BLaER1 treated with 17β-estradiol and CSF1 and Interleukin-3, amounts not matched to agents 10 nM and 100 nM (cell line): Measurements from ENCODE around the gene MCF2L.

Experiments
- H3K27ac ChIP-seq, 11 experiments: shearing (Covaris generic); formaldehyde crosslinking; 2 replicates each; pipeline ENCODE4 v1.8.1; 2022
- H3K27me3 ChIP-seq, 11 experiments: shearing (Covaris generic); formaldehyde crosslinking; 2 replicates each; pipeline ENCODE4 v1.8.1; 2022
- H3K36me3 ChIP-seq, 11 experiments: shearing (Covaris generic); formaldehyde crosslinking; 2 replicates each; pipeline ENCODE4 v1.8.1; 2022
- H3K4me1 ChIP-seq, 10 experiments: shearing (Covaris generic); formaldehyde crosslinking; 2 replicates each; pipeline ENCODE4 v1.8.1; 2022
- H3K4me2 ChIP-seq, 11 experiments: shearing (Covaris generic); formaldehyde crosslinking; 2 replicates each; pipeline ENCODE4 v1.8.1; 2022
- H3K4me3 ChIP-seq, 10 experiments: shearing (Covaris generic); formaldehyde crosslinking; 2 replicates each; pipeline ENCODE4 v1.8.1; 2022
- H3K9ac ChIP-seq, 11 experiments: shearing (Covaris generic); formaldehyde crosslinking; 2 replicates each; pipeline ENCODE4 v1.8.1; 2022
- H3K9me3 ChIP-seq, 11 experiments: shearing (Covaris generic); formaldehyde crosslinking; replicated peaks in 1 of 11; 2 replicates each; pipeline ENCODE4 v1.8.1; 2022
- H4K20me1 ChIP-seq, 11 experiments: shearing (Covaris generic); formaldehyde crosslinking; 2 replicates each; pipeline ENCODE4 v1.8.1; 2022
- Cebpa-rat ChIP-seq, 11 experiments: shearing (Covaris generic); IDR thresholded peaks; 2 replicates each; pipeline ENCODE4 v1.8.1; 2022

The MCF2L gene

DNA sequence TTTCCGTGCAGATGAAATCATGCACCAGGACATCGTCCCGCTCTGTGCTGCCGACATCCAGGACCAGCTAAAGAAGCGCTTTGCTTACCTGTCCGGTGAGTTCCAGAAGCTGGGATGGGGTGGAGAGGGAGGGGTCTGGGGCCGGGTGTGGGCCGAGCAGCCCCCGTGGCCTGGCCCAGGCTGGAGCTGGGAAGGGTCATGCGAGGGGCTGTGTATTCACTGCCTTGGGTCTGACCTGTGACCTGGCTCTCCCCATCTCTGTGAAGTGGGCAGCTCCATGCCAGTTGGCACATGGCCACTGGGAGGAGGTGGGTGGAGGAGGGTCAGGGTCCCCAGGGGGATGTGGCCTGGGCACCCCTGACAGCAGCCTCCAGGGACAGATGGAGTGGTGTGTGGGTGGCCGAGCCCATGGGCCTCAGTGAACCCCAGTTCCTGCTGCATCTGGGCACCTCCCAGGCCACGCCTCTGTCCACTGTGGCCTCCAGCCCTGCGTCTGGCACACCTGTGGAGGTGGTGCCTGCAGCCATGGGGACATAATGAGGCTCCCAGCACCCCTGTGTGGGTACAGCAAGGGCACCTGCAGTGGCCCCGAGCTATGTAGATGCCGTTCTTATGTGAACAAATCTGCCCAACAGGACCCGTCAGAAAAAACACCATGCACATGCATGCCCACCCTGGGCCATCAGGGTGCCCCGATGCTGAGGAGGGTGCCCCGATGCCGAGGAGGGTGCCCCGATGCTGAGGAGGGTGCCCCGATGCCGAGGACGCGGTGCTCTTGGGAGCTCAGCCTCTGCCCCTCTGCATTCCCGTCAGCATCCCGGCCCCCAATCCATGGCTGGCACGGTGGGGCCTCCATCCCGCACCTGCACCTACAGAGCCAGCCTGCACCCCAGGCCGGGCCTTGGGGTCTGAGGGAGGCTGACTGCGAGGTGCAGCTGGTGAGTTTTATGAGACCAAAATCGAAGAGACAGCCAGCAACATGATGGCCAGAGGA is 46.0 kb downstream of the MCF2L start:
- Histone ChIP-seq H3K4me1 (peaks cover 18 to 40% (median 34%) of the 10 kb centered on the region in 10 experiments), H3K36me3 (no peaks in the 10 kb centered on the region), H3K27me3 (peaks cover 15 to 47% (median 35%) of the 10 kb centered on the region in 11 experiments), H3K9ac (no peak overlapping the region), H3K4me3 (no peak overlapping the region), H3K9me3 (peaks cover 0 to 6% (median 0%) of the 10 kb centered on the region in 11 experiments; a peak in 6 of 22 replicates), H3K4me2 (peak overlapping the region in 5 of 11 experiments; percentile 9 to 50 (median 35); a peak in 7 of 22 replicates), H3K27ac (no peak overlapping the region), H4K20me1 (peaks cover 0 to 11% (median 0%) of the 10 kb centered on the region in 11 experiments; a peak in 4 of 22 replicates)
- TF ChIP-seq Cebpa-rat (IDR thresholded peaks at IDR 0.05), result no peak

DNA sequence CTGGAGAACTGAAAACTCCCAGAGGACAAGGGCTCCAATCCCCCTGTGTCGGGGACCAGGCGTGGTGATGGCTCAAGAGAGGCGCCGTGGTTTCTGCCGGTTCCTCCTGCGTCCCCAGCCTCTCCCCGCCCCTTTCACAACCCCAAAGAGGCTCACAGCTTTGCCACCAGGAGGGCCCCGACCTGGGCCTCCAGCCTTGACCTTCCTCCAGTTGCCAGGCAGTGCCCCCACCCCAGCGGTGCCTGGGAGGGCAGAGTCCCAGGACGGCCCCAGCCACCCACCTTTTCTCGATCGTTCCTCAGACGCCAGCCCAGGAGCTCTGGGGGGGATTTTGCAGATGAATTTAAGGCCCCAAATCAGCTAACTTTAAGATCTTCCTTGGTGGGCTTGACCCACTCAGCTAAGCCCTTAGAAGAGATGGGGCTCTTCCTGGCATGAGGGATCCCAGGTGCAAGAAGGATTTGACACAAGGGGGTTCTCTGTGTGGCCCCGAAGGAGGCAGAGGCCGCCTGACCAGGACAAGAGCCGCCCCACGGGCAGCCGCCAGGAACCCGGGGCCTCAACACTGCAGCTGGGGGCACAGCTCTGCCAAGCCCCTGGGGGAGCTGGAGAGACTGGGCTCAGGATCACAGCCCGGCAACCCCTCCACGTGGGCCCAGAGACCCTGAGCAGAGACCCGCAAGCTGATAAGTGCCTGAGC is 47.0 kb downstream of the MCF2L start:
- no peak overlapping the region for H3K4me3 ChIP-seq
- H3K27ac ChIP-seq, result no peak overlapping the region
- H3K9ac ChIP-seq, result no peak overlapping the region
- H3K4me1 ChIP-seq, result peaks cover 16 to 36% (median 29%) of the 10 kb centered on the region in 10 experiments
- H3K27me3 ChIP-seq, result peaks cover 15 to 47% (median 35%) of the 10 kb centered on the region in 11 experiments
- H3K4me2 ChIP-seq, result peak overlapping the region in 5 of 11 experiments; percentile 9 to 50 (median 35); a peak in 7 of 22 replicates
- H3K9me3 ChIP-seq, result peaks cover 0 to 12% (median 0%) of the 10 kb centered on the region in 11 experiments; a peak in 6 of 22 replicates
- H4K20me1 ChIP-seq, result peaks cover 0 to 11% (median 0%) of the 10 kb centered on the region in 11 experiments; a peak in 4 of 22 replicates
- TF ChIP-seq Cebpa-rat (IDR thresholded peaks at IDR 0.05), result no peak
- H3K36me3 ChIP-seq, result no peaks in the 10 kb centered on the region

GRCh38 chr13:113016526-113017295 is 47.7 kb downstream of the MCF2L start:
- peaks cover 15 to 47% (median 35%) of the 10 kb centered on the region in 11 experiments for H3K27me3 ChIP-seq
- no peak overlapping the region for H3K4me3 ChIP-seq
- no peaks in the 10 kb centered on the region for H3K36me3 ChIP-seq
- H4K20me1 ChIP-seq, result peaks cover 0 to 11% (median 0%) of the 10 kb centered on the region in 11 experiments; a peak in 4 of 22 replicates
- no peak for TF ChIP-seq Cebpa-rat (IDR thresholded peaks at IDR 0.05)
- no peak overlapping the region for H3K4me2 ChIP-seq
- H3K9me3 ChIP-seq, result peaks cover 0 to 12% (median 0%) of the 10 kb centered on the region in 11 experiments; a peak in 6 of 22 replicates
- no peak overlapping the region for H3K9ac ChIP-seq
- peaks cover 11 to 32% (median 25%) of the 10 kb centered on the region in 10 experiments for H3K4me1 ChIP-seq
- H3K27ac ChIP-seq, result no peak overlapping the region

DNA sequence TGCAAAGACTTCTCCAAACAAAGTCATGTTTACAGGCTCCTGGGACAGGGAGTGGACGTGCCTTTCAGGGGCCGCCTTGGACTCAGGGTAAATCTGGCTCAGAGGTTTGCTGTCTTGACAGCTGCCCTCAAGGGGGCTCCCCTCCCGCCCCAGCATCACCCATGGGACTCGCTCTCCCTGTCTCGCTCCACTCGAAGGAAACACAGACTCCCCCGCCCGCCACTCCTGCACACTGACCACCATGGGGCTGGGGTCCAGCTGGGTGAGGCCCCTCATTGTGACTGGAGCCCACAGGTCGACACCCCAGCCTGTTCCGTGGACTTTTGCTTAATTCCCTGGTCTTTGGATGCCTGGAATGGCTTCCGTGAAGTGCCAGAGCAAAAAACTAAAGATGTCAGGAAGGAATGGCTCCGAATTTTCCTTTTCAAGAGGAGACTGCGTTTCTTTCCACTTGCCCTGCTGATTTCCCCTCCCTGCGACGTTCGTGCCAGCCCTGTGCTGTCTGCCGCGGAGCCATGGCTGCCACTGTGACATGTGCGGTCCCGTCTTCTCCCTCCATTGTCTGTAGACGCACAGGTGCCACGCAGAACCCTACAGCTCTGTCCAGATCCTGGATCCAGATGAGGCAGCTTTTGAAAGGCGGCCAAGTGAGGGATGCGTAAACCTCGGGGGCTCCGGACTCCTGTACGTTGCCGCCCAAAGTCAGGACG is 48.6 kb downstream of the MCF2L start:
- H3K36me3 ChIP-seq, result no peaks in the 10 kb centered on the region
- H3K9me3 ChIP-seq, result peaks cover 0 to 12% (median 0%) of the 10 kb centered on the region in 11 experiments; a peak in 6 of 22 replicates
- no peak for TF ChIP-seq Cebpa-rat (IDR thresholded peaks at IDR 0.05)
- H3K9ac ChIP-seq, result no peak overlapping the region
- H3K27me3 ChIP-seq, result peaks cover 15 to 54% (median 38%) of the 10 kb centered on the region in 11 experiments
- H3K4me3 ChIP-seq, result no peak overlapping the region
- no peak overlapping the region for H3K27ac ChIP-seq
- peaks cover 11 to 32% (median 25%) of the 10 kb centered on the region in 10 experiments for H3K4me1 ChIP-seq
- peaks cover 0 to 13% (median 0%) of the 10 kb centered on the region in 11 experiments; a peak in 4 of 22 replicates for H4K20me1 ChIP-seq
- H3K4me2 ChIP-seq, result peak overlapping the region in 4 of 11 experiments; percentile 5 to 67 (median 44); a peak in 3 of 22 replicates

DNA sequence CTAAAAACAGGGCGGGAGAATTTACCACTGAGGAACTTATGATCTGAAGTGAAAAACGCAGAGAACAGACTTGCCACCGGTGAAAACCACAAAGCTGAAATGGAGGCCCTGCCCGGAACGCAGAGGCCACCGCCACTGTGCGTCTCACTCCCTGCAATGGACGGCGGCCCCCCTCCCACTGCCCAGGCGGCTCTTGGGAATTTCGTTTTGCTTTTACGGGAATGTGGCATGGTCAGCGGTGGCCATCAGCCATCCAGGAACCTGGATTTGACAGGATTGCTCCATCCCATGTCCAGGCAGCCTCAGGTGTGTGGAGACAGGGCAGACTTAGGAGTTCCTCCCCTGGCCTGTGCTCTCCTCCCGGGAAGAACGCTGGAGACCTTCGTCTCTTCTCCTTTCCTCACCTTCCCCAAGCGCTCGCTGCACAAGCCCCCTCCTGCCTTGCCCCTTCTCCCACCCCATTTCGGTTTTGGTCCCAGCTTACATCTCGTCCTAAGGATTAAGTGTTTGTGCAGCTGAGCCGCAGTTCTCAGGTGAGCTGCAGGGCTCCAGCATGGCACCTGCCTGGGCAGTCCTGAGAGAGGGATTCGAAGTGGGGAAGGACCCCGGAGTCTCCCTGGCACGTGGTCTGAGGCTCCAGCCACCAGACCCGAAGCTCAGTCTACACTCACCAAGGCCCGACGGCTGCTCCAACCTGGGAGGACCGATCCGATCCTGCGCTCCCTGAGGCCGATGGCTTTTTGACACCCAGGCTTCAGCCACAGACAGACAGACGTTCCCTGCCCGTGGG is 49.9 kb downstream of the MCF2L start:
- peaks cover 0 to 25% (median 0%) of the 10 kb centered on the region in 11 experiments; a peak in 5 of 22 replicates for H4K20me1 ChIP-seq

DNA sequence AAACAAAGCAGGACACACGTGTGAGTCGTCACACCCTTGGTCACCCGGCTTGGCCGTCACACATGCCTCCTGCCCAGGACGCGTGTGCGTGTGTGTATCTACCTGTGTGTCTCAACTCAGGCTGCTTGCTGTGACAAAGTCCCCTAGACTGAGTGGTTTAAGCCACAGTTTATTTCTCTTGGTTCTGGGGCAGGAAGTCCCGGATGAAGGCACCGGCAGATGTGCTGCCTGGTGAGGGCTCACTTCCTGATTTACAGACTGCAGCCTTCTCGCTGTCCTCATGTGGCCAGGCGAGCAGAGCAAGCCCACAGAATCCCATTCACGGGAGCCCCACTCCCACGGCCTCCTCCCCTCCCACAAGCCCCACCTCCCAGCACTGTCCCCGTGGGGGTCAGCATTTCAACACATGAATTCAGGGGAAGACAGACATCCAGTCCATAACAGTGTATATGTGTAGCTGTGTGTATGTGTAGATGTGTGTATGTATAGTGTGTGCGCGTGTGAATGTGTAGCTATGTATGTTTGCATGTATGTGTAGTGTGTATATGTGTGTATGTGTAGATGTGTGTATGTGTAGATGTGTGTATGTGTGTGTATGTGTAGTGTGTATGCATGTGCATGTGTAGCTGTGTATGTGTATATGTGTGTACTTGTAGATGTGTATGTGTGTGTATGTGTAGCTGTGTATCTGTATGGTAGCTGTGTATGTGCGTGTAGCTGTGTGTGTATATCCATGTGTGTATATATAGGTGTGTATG is 51.5 kb downstream of the MCF2L start:
- Histone ChIP-seq H3K9me3 (peaks cover 0 to 12% (median 0%) of the 10 kb centered on the region in 11 experiments; a peak in 6 of 22 replicates), H3K9ac (no peak overlapping the region), H3K4me3 (no peak overlapping the region), H3K4me1 (peaks cover 11 to 30% (median 20%) of the 10 kb centered on the region in 10 experiments), H3K4me2 (peak overlapping the region in 9 of 11 experiments; percentile 18 to 74 (median 53); a peak in 18 of 22 replicates), H3K27ac (peak overlapping the region in 3 of 11 experiments; percentile 2 to 29 (median 20); a peak in 3 of 22 replicates), H3K36me3 (no peaks in the 10 kb centered on the region), H3K27me3 (peaks cover 37 to 68% (median 57%) of the 10 kb centered on the region in 11 experiments), H4K20me1 (peaks cover 0 to 28% (median 0%) of the 10 kb centered on the region in 11 experiments; a peak in 5 of 22 replicates)
- no peak for TF ChIP-seq Cebpa-rat (IDR thresholded peaks at IDR 0.05)

More for the DNA sequence above, 49.9 kb downstream of the MCF2L start:
- Histone ChIP-seq H3K9ac (no peak overlapping the region), H3K4me1 (peaks cover 11 to 32% (median 23%) of the 10 kb centered on the region in 10 experiments), H3K36me3 (no peaks in the 10 kb centered on the region), H3K4me3 (no peak overlapping the region), H3K27me3 (peaks cover 28 to 64% (median 51%) of the 10 kb centered on the region in 11 experiments), H3K4me2 (peak overlapping the region in 3 of 11 experiments; percentile 35 to 67 (median 54); a peak in 6 of 22 replicates), H3K9me3 (peaks cover 0 to 12% (median 0%) of the 10 kb centered on the region in 11 experiments; a peak in 6 of 22 replicates), H3K27ac (no peak overlapping the region)
- TF ChIP-seq Cebpa-rat (IDR thresholded peaks at IDR 0.05), result no peak
